NCI-H2227 (cell line): ENCODE results near the gene HOXA6.

Experiments
- DNase-seq: peaks from one replicate; lab custom pipeline; 2025; ENCODE audit not compliant: unreplicated experiment; lab: John Stamatoyannopoulos, UW

HOXA6 gene

DNA sequence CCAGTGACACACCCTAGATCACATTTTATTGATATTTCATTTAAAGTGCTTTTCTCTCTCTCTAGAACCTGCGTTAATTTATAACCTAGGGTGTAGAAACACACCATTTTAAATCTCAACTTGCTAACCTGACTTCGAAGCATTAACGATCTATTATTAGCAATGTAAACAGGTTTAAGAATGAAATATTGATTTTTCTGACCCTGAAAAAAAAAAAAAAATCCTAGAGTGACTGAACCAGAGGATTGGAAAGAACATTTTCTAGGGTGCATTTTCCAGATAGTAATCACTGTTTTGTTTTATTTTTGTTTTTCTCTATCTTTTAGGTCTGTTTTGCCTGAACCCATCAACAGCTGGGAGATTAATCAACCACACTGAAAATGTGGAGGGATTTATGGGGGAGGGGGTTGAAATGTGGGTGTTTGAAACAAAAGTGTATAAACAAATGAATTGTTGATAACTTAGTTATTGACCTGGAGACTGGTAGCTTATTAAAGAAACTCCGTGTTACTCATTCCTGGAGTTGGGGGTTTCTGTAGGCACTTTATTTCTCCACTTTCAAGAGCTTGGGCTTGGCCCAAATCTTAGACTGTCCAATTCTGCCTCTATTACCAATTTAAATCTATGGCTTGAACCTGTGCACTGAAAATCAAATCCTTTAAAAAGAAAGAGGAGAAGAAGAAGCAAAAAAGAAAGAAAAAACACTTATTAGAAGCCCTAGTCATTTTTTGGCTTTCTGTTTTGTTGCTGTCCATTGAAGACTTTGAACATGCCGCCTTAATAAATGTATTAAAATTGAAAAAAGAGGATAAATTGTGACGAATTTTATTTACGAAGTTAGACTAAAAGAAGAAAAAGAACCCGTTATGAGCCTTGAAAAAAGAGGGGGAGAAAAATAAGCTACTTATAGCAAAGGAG, 47.9 kb downstream of the HOXA6 start:
- DNase-seq, result no peak

DNA sequence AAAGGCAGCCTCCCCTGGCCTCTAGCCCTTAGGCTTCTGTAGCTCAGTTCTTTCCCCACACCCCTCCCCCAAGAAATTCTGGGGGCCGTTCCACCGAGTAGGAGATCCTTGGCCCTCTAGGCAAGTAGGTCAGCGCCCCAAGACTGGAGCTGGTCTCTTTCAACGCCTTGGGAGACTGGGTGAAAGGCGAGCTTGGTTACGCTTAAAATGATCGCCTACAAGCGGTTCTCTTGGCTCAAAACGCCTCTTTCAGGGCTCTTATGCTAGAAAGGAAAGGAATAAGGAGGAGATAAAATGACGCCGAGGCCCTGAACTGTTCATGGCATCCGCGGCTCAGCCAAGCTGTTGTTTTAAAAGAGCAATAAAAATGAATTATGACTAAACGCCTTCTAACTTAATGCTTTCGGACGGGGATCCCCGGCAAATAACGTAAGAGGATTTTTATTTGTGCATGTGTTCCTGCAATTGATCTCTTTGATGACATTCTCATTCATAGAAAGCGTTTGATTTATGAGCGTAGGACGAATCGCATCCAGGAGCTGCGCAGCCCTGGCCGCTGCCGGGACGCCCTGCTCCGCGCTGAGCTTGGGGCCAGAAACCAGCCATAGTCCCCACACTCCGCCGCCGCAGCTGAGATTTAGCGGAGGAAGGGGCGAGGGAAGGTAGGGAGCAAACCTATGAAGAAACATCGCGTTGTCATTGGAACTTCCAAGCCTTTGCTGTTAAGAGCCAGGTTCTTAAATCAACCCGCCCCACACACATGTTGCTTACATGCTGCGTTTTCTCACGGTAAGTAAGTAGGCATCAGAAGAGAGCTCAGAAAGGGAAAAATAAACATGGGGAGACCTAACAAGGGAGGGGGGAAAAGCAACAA, 48.8 kb downstream of the HOXA6 start:
- no peak for DNase-seq

DNA sequence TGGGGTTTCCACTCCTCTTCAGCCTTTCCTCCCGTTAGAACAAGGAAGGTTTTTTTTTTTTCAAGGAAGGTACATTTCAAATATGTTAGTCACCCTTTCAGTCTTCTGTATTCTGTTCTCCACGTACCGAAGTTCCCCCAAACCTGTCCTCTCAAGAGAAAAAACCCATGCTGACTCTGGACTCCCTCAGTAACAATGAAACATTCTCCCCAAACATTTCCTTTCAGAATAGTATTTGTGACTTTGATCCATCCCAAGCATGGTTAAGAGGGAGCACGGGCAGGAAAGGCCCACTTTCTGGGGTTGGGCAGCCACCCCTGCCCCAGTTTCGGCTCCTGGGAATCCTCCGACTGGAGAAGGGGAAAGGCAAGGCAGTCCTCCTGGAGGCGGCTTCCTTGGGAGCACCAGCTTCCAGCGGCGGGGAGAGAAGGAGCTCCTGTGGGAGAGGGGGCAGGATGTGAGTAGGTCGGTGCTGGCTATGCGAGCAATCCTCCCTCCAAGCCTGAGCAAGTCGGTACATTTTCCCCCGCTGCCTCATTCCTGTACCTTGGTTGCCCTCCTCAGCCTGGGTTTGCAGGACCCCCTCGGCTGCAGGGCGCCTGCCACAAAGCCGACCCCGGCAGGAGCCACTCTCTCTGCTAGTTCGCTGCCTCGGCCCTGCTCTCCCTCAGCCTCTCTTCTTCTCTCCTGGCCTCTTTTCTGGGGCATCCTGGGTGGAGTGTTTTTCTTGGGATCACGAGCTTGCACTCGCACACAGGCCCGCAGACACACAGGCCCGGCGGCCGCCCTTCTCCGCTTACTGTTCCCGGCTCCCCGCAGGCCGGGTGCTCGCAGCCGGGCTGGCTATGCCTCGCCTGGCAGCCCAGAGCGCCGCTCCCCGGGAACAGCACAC, 49.6 kb downstream of the HOXA6 start:
- DNase-seq, result no peak

DNA sequence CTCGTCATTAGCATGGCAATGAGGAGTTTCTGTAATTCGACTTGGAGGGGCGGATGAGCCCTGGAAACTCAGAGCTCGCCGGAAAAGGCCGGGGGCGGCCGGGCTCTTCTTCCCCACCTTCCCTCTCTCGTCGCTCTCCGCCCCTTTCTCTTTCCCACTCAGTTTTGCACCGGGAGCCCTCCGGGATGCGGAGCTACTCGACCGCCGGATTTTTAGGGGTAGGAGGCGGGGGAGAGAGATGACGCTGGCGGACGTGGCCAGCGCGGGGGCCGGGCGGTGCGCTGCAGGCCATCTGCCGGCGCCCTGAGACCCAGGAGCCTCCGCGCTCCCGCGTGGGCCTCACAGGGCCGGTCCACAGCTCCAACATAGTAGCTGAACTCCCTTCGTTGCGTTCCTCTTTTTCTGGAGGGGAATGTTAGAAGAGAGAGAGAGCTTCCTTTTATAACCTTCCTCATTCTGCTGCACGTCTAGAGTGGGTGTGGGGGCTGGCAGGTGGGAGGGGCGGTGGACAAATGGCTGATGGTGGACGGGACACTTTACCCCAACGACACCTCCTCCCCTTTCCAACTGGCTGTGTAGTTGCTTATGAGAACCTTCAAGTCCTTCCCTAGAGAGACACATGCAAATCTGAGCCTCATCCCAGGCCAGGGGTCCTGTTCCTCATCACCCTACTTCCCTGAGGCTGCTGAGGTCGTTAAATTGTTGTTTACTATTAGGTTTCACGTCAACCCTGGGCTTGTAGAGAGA, 50.6 kb downstream of the HOXA6 start:
- no peak for DNase-seq

DNA sequence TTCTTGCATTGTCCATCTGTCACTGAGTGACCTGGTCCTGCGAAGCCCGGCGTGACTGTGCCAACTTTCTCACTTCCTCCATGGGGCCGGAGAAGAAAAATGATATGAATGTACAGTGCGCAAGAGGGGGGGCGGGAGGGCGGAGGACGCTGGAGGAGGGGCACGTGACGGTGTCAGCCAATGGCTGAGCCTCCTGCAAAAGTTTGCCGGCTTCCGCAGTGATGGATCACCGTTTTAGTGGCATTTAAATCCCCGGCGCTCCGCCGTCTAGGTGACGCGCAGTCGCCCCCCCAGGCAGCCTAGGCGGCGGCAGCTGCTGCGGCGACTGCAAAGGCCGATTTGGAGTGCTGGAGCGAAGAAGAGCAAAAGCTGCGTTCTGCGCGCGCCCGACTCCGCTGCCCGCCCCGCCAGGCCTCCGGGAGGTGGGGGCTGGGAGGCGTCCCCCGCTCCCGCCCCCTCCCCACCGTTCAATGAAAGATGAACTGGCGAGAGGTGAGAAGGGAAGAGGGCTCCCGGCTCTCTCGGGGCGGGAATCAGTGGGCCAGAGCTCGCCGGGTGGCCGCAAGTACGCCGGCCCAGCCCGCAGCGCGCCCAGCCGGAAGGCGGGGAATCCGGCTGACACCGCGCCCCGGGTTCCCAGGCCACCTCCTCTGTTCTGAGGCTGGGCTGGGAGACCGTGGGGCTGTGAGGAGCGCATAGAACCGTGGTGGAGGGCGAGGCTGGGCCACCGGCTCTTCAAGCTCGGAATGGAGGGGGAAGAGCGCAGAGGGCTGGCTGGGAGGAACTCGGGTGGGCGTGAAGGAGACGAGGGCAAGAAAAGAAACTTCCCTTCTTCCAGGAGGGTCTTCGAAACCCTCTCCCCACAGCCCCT, 51.4 kb downstream of the HOXA6 start, which contains the start of gene HOXA1:
Gene HOXA1 (minus strand): TSS at position 104 of the 871 bp plus-strand sequence. CDS start 88 bp downstream, at position 16.
- DNase-seq, result peak; percentile 42
